ENCODE measurements around the gene SPG11.
"Not testable (repeated sequence)": the region's sequence is repeated elsewhere in the genome, so short reads cannot be mapped to it uniquely, and the experiment has no call there.

The SPG11 gene

DNA sequence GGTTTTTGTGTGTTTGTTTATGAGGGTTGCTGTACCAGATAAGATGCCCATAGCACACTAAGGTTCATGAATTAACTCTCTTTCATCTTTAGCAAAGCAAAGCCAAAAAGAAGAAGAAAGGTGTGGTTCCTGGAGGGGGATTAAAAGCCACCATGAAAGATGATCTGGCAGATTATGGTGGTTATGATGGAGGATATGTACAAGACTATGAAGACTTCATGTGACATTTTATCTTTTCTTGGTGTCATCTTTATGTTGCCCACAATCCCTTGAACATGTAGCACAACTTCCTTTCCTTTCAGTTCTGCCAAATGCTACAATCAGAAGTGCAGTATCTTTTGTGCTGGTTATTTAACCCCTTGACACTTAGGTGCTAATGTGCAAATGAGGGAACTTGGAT lies 102.5 kb downstream of the SPG11 start:
- H3K36me3 ChIP-seq (ENCODE audit: insufficient read depth, low read length) = peaks cover 93% of the 10 kb centered on the region

DNA sequence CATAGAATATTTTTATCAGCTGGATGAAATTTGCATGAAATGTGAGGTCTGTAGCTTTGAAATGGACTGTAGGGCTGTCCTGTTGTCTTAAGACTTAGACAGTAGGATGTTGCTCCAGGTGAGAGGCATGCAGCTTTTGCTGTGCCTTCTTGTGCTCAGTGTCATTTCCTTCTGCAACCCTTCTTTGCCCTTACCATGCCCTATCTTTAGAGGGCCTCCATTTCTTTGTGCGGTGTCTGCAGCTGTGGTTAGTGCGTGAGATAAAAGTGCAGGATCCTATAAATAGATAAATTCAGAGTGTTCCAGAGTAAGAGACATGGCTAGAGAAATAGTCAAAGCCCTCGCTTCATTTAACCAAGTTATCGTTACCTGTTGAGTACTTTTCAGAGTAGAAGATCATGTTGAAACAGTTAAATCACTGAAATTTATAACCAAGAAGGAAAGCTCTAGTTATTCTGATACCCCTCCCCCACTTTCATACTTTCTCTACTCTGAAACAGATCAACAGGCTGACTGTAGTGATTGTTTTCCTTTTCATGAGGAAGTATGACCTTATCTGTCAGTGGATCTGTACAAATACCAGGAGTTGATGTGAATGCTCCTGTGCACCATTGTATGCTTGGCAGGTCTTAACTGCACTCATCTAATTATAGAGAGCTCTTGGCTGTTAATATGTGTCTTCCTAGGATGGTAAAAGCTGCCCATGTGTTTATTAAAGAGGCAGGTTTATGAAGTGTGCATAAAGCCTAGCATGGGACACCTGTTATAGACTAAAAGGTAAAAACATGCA lies 108.3 kb downstream of the SPG11 start:
- H2AFZ ChIP-seq (ENCODE audit: low read depth, low read length) = no peak overlapping the region
- no peaks in the 10 kb centered on the region for H3K4me1 ChIP-seq (ENCODE audit: insufficient read depth, low read length)
- no peak overlapping the region for H3K4me3 ChIP-seq (ENCODE audit: low read length)
- no peaks in the 10 kb centered on the region for H3K9me3 ChIP-seq (ENCODE audit: low read length)
- H3K27me3 ChIP-seq (ENCODE audit: insufficient read depth, low read length) = no peaks in the 10 kb centered on the region
- H3K36me3 ChIP-seq (ENCODE audit: insufficient read depth, low read length) = peaks cover 73% of the 10 kb centered on the region

More for the DNA sequence above, 102.5 kb downstream of the SPG11 start:
- H3K4me1 ChIP-seq (ENCODE audit: insufficient read depth, low read length); H3K4me3 ChIP-seq (ENCODE audit: low read length); H2AFZ ChIP-seq (ENCODE audit: low read depth, low read length); H3K27me3 ChIP-seq (ENCODE audit: insufficient read depth, low read length): not testable (repeated sequence)
- peaks cover 22% of the 10 kb centered on the region for H3K9me3 ChIP-seq (ENCODE audit: low read length)

DNA sequence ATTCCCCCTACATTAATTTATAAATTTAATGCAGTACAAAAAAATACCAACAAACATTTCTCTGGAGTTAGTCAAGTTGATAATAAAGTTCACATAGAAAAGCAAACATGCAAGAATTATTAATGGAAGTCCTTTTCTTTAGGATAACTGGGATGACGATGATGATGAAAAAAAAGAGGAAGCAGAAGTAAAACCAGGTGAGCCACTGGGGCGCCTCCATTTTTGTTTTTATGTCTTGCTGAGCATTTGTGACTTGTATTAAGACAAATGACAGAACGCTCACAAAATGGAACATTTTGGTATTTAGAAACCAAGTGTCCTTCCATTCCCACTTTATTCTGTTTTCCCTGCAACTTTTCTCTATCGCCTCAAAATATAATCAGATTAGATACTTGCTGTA lies 112.7 kb downstream of the SPG11 start:
- no peaks in the 10 kb centered on the region for H3K9me3 ChIP-seq (ENCODE audit: low read length)
- peaks cover 41% of the 10 kb centered on the region for H3K36me3 ChIP-seq (ENCODE audit: insufficient read depth, low read length)
- H2AFZ ChIP-seq (ENCODE audit: low read depth, low read length) = no peak overlapping the region
- H3K27me3 ChIP-seq (ENCODE audit: insufficient read depth, low read length) = no peaks in the 10 kb centered on the region
- H3K4me3 ChIP-seq (ENCODE audit: low read length) = no peak overlapping the region
- no peaks in the 10 kb centered on the region for H3K4me1 ChIP-seq (ENCODE audit: insufficient read depth, low read length)

DNA sequence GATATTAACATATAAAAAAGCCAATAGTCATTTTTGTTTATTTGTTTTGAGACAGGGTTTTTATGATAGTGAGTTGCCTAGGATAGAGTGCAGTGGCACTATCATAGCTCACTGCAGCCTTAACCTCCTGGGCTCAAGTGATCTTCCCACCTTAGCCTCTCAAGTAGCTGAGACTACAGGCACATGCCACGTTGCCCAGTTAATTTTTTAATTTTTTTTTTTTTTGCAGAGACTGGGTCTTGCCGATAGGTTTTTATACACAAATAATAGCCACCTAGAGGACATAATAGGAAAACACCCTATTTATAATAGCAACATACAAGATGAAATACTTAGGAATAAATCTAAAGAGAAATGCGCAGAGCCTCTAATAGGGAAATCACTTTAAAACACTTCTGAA lies 113.2 kb downstream of the SPG11 start:
- peaks cover 37% of the 10 kb centered on the region for H3K36me3 ChIP-seq (ENCODE audit: insufficient read depth, low read length)

DNA sequence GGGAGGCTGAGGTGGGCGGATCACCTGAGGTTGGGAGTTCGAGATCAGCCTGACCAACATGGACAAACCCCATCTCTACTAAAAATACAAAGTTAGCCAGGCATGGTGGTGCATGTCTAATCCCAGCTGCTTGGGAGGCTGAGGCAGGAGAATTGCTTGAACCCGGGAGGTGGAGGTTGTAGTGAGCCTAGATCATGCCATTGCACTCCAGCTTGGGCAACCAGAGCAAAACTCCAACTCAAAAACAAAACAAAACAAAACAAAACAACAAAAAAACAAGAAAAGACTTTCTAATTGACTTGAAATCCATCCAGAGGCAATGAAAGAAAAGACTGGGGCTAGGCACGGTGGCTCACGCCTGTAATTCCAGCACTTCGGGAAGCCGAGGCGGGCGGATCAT lies 114.3 kb downstream of the SPG11 start:
- not testable (repeated sequence) for H3K27me3 ChIP-seq (ENCODE audit: insufficient read depth, low read length); H3K4me1 ChIP-seq (ENCODE audit: insufficient read depth, low read length); H3K9me3 ChIP-seq (ENCODE audit: low read length); H2AFZ ChIP-seq (ENCODE audit: low read depth, low read length); H3K4me3 ChIP-seq (ENCODE audit: low read length)
- peaks cover 25% of the 10 kb centered on the region for H3K36me3 ChIP-seq (ENCODE audit: insufficient read depth, low read length)

More for the DNA sequence above, 113.2 kb downstream of the SPG11 start:
- H3K4me3 ChIP-seq (ENCODE audit: low read length) = no peak overlapping the region
- no peak overlapping the region for H2AFZ ChIP-seq (ENCODE audit: low read depth, low read length)
- H3K9me3 ChIP-seq (ENCODE audit: low read length) = no peaks in the 10 kb centered on the region
- H3K27me3 ChIP-seq (ENCODE audit: insufficient read depth, low read length) = no peaks in the 10 kb centered on the region
- H3K4me1 ChIP-seq (ENCODE audit: insufficient read depth, low read length) = no peaks in the 10 kb centered on the region

DNA sequence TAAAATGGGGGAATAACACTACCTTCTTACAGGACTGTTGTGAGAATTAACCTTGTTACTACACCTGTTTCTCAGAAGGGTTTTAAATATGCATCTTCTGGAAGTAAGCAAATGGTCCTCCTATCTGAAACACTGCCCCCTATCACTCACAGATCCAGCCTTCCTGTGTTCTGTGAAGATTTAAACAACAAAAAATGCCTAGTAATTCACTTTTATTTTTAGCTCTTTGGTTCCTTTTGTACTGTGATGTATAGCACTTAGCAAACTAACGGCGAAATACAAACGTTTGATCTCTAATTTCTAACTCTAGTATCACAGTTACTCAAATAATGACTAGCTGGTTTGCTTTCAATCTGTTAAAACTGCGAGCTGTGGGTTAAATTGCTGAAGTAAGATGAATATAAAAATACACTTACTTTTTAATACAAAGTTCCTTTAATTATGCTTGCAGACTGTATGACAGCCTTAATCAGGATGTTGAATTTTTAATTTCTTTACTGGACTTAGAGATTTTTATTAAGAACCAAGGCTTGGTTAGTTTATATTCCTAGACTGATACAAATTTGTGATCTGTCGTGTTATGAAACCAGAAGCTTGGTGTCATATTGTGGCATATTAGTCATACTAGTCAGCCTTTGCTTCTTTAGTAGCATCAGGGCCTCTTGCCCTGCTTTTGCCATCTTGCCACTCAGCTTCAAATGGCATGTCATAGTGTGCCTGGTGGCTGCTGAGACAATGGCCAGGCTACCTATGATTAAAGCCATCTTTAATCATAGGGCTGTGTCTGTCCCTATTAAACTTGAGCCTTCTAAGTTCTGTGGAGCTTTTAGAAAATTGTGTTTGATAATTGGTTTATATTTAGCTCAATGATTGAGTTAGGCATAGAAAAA lies 117.3 kb downstream of the SPG11 start:
- no peaks in the 10 kb centered on the region for H3K4me1 ChIP-seq (ENCODE audit: insufficient read depth, low read length)
- H3K36me3 ChIP-seq (ENCODE audit: insufficient read depth, low read length) = peaks cover 15% of the 10 kb centered on the region
- H3K9me3 ChIP-seq (ENCODE audit: low read length) = no peaks in the 10 kb centered on the region
- no peak overlapping the region for H3K4me3 ChIP-seq (ENCODE audit: low read length)
- H3K27me3 ChIP-seq (ENCODE audit: insufficient read depth, low read length) = no peaks in the 10 kb centered on the region
- H2AFZ ChIP-seq (ENCODE audit: low read depth, low read length) = no peak overlapping the region

DNA sequence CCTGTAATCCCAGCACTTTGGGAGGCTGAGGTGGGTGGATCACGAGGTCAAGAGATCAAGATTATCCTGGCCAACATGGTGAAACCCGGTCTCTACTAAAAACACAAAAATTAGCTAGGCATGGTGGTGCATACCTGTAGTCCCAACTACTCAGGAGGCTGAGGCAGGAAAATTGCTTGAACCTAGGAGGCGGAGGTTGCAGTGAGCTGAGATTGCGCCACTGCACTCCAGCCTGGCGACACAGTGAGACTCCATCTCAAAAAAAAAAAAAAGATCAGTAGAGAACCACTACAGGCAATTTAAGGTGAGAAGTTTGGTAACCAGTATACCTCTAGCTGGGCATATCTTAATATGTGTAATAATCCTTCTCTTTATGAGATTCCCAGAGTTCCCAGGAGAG lies 118.7 kb downstream of the SPG11 start:
- not testable (repeated sequence) for H2AFZ ChIP-seq (ENCODE audit: low read depth, low read length); H3K27me3 ChIP-seq (ENCODE audit: insufficient read depth, low read length); H3K4me1 ChIP-seq (ENCODE audit: insufficient read depth, low read length); H3K9me3 ChIP-seq (ENCODE audit: low read length); H3K4me3 ChIP-seq (ENCODE audit: low read length)
- H3K36me3 ChIP-seq (ENCODE audit: insufficient read depth, low read length) = peaks cover 16% of the 10 kb centered on the region

DNA sequence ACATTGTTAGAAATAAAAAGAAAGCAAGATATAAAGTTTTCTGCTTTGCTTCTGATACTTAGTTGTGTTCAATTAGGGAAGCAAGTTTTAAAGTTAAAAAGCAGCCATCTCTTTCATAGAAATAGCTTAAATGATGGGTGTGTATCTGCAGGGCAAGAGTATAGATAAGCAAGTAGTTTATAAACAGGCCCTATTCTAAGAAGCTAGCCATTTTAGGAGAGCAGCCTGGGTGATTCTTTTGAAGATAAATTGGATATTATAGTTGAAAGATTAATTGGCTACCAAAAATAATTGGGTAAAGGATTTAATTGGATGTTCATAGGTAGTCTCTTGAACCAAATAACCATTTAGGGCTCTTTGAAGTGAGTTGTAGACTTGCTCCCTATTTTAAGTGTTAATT lies 120.9 kb downstream of the SPG11 start:
- no peaks in the 10 kb centered on the region for H3K9me3 ChIP-seq (ENCODE audit: low read length)
- H2AFZ ChIP-seq (ENCODE audit: low read depth, low read length) = no peak overlapping the region

DNA sequence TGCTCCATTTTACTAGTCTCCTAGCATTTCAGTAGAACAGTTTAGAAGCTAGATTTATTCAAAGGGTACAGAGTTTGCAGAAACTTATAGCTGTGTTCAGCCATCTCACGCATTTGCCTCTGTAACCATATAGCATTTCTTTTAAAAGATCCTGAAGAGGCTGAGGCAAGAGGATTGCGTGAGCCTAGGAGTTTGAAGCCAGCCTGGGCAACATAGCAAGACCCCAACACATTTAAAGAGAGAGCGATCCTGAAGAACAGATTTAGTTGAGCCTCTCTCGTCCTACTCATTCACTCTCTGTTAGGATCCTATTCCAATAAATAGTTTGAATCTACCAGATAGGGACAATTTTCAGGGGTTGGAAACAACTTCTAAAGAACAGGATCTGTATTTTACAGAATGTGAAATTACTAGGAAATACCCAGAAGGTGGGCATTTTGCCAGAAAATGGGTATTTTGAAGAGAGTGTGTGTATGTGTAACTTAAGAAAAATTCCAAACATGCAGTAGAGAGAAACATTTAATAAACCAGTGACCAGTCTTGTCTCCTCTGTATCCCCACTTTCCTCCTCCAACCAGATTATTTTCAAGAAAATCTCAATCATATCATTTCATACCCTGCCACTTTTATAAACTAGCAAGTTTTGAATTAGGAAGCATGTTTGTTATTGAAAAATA lies 122.0 kb downstream of the SPG11 start:
- no peak overlapping the region for H3K4me3 ChIP-seq (ENCODE audit: low read length)
- H2AFZ ChIP-seq (ENCODE audit: low read depth, low read length) = no peak overlapping the region
- no peaks in the 10 kb centered on the region for H3K27me3 ChIP-seq (ENCODE audit: insufficient read depth, low read length)
- H3K9me3 ChIP-seq (ENCODE audit: low read length) = no peaks in the 10 kb centered on the region
- H3K36me3 ChIP-seq (ENCODE audit: insufficient read depth, low read length) = peaks cover 18% of the 10 kb centered on the region
- H3K4me1 ChIP-seq (ENCODE audit: insufficient read depth, low read length) = peaks cover 9% of the 10 kb centered on the region

More for the DNA sequence above, 120.9 kb downstream of the SPG11 start:
- no peak overlapping the region for H3K4me3 ChIP-seq (ENCODE audit: low read length)
- peaks cover 18% of the 10 kb centered on the region for H3K36me3 ChIP-seq (ENCODE audit: insufficient read depth, low read length)
- peaks cover 9% of the 10 kb centered on the region for H3K4me1 ChIP-seq (ENCODE audit: insufficient read depth, low read length)
- no peaks in the 10 kb centered on the region for H3K27me3 ChIP-seq (ENCODE audit: insufficient read depth, low read length)

DNA sequence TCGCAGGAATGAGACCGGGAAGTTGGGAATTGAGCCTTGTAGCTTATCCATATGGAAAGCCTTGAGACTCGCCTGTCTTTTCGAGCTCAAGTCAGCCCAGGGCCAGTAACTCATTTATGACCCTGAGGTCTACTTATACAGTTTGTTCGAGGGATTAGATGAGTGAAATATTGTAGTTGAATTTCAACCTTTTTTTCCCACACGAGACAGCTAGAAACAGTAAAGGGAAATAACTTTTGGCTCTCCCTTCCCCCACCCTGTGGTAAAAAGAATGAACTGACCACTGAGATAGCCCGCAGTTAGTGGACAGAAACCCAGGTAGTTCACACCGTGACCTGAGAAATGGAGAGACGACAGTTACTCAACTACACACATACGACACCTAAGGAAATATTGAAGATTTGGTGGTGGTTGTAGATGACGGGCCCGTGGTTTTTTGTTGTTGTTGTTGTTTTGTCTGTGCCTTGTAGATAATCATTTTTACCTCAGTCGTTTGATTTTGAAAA lies 125.7 kb downstream of the SPG11 start:
- Histone ChIP-seq H3K36me3 (ENCODE audit: insufficient read depth, low read length) (peaks cover 19% of the 10 kb centered on the region), H2AFZ (ENCODE audit: low read depth, low read length) (peak overlapping the region; percentile 93), H3K4me1 (ENCODE audit: insufficient read depth, low read length) (peaks cover 15% of the 10 kb centered on the region), H3K27me3 (ENCODE audit: insufficient read depth, low read length) (no peaks in the 10 kb centered on the region), H3K9me3 (ENCODE audit: low read length) (no peaks in the 10 kb centered on the region), H3K4me3 (ENCODE audit: low read length) (peak overlapping the region; percentile 97)

DNA sequence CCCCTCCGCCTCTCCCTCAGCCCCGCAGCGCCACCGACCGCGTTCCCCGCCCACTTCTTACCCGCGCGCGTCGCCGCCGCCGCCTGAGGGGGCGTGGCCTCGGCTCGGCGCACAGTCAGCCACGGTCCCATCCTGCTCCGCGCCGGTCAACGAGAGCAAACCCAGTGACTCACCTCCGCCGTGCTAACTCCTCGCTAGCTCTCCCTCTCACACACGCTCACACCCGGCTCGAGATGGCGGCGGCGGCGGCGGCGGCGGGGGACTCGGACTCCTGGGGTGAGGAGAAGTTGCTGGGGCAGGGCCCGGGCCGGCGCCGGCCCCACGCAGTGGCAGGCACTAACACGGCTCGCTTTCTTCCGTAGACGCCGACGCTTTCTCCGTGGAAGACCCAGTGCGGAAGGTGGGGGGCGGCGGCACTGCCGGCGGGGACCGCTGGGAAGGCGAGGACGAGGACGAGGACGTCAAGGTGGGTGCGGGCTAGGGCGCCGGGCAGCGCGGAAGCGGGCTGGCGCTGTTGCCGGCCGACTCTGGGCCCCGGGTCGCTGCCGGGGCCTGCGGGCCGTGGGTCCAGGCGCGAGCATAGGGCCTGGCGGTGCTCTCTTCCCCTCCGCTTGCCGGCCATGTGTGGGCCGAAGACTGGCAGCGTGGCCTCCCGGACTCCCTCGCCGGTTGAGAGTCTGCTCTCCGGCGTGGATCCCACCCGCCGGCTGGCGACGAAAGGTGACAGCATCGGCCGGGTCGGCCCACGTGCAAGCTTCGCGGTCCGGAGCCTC lies 126.3 kb downstream of the SPG11 start, which contains the start of gene EIF3J:
EIF3J (plus strand) TSS at position 186 of the 773 bp plus-strand sequence; CDS start at position 234, 48 bp downstream.
- Histone ChIP-seq H3K4me1 (ENCODE audit: insufficient read depth, low read length) (peaks cover 15% of the 10 kb centered on the region), H3K27me3 (ENCODE audit: insufficient read depth, low read length) (no peaks in the 10 kb centered on the region), H3K4me3 (ENCODE audit: low read length) (peak within 1 kb of the TSS; percentile 97), H3K36me3 (ENCODE audit: insufficient read depth, low read length) (peaks cover 19% of the 10 kb centered on the region), H2AFZ (ENCODE audit: low read depth, low read length) (peak within 1 kb of the TSS; percentile 93), H3K9me3 (ENCODE audit: low read length) (no peaks in the 10 kb centered on the region)

DNA sequence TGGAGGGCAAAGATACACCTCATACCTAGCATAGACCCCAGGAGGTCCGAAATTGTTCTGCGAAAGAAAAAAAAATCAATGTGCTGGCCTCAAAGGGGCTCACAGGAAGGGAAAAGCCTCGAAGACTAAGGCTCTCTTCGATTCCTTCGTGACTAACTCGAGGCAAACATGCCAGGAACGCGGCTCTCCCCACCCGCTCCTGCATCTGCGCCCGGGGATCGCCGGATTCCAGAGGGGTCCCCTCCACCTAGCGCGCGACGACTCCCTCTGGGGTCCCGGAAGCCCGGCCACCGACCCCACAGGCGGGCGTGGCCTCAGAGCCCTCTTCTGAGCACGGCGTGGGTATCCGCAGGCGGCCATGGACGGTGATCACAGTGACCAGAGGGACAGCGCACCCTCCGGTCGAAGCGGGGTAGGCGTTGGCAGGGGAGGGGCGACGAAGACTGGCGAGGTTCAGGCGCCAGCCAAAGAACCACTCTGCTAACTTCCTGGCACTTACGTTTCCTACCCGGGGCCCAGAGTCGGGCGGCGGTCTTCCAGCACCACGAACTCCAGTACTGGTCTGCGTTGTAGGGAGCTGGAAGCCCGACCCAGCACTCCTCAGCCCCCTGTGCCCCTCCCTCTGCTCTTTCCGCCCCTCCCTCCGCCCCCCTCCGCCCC lies 127.0 kb downstream of the SPG11 start:
- Histone ChIP-seq H3K9me3 (ENCODE audit: low read length) (no peaks in the 10 kb centered on the region), H3K27me3 (ENCODE audit: insufficient read depth, low read length) (no peaks in the 10 kb centered on the region), H3K36me3 (ENCODE audit: insufficient read depth, low read length) (peaks cover 16% of the 10 kb centered on the region), H2AFZ (ENCODE audit: low read depth, low read length) (peak overlapping the region; percentile 73), H3K4me1 (ENCODE audit: insufficient read depth, low read length) (peaks cover 15% of the 10 kb centered on the region), H3K4me3 (ENCODE audit: low read length) (peak overlapping the region; percentile 97)
